Endothelial cell of umbilical vein (primary cell): ENCODE data around the gene P3H1.

ENCODE experiments used
- CTCF ChIP-seq, 2 donors: IDR thresholded peaks; 1 replicate in 1 of 2; 2 replicates in 1 of 2; pipeline ENCODE4 v1.5.1; 2011; ENCODE audit warnings: low read length in 2 of 2, mild to moderate bottlenecking in 2 of 2, moderate library complexity in 2 of 2, control low read depth in 1 of 2, inconsistent platforms in 1 of 2, low read depth in 1 of 2; ENCODE audit not compliant: insufficient read depth in 1 of 2; ENCODE audit errors: extremely low read depth in 1 of 2
- EZH2 ChIP-seq: IDR thresholded peaks from 2 replicates; pipeline ENCODE4 v1.6.1; 2012; ENCODE audit warnings: borderline replicate concordance, low read depth, mild to moderate bottlenecking, moderate library complexity, low read length, inconsistent platforms; ENCODE audit not compliant: severe bottlenecking
- JUN ChIP-seq: IDR thresholded peaks from 2 replicates; pipeline ENCODE4 v1.6.1; 2011; ENCODE audit warnings: borderline replicate concordance, low read depth; ENCODE audit not compliant: insufficient read length, insufficient read depth
- MAX ChIP-seq: IDR thresholded peaks from 2 replicates; pipeline ENCODE4 v1.6.1; 2011; ENCODE audit not compliant: insufficient read depth, insufficient read length
- MYC ChIP-seq: IDR thresholded peaks from one replicate; pipeline ENCODE4 v1.6.1; 2011; ENCODE audit warnings: mild to moderate bottlenecking, low read depth, low read length
- POLR2A ChIP-seq: IDR thresholded peaks from 2 replicates; pipeline ENCODE4 v1.6.1; 2012; ENCODE audit warnings: low read depth, mild to moderate bottlenecking, control low read depth, low read length
- POLR2AphosphoS5 ChIP-seq: IDR thresholded peaks from 2 replicates; pipeline ENCODE4 v1.6.1; 2012; ENCODE audit warnings: low read depth, mild to moderate bottlenecking, control low read depth, low read length, moderate library complexity; ENCODE audit not compliant: insufficient read depth

- TF ChIP-seq EZH2 (no peak), POLR2AphosphoS5 (no peak), CTCF (IDR thresholded peaks at IDR 0.05; ENCODE audit: extremely low read depth in 1 of 2, insufficient read depth in 1 of 2, low read depth in 1 of 2, low read length in 2 of 2) (no peak), MAX (no peak), JUN (no peak), POLR2A (no peak), MYC (no peak)
Measured at GRCh38 chr1:42737986-42738677, 28.7 kb downstream of the P3H1 start.
